ENCODE measurements around the gene GIT2.
"Not testable (repeated sequence)": the region's sequence is repeated elsewhere in the genome, so short reads cannot be mapped to it uniquely, and the experiment has no call there.

GIT2 gene

DNA sequence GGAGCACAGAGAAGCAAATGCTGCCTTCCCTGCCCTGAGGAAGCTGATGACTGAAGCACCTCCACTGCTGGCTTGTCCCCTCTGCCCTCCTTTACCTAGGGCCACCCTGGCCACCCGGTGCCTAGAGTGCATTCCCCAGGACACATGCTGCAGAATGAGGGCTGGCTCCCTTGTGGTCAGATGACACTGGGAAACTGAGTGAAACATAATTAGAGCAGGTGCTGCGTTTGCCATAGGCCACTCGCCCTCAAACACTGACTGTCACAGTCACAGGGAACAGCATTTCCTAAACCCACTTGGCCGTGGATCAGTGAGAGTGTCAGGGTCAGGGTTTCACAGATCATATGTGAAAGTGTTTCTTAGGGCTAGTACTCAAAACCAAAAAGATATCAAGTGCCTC is 80.1 kb downstream of the GIT2 start:
- DNase-seq = no peak

DNA sequence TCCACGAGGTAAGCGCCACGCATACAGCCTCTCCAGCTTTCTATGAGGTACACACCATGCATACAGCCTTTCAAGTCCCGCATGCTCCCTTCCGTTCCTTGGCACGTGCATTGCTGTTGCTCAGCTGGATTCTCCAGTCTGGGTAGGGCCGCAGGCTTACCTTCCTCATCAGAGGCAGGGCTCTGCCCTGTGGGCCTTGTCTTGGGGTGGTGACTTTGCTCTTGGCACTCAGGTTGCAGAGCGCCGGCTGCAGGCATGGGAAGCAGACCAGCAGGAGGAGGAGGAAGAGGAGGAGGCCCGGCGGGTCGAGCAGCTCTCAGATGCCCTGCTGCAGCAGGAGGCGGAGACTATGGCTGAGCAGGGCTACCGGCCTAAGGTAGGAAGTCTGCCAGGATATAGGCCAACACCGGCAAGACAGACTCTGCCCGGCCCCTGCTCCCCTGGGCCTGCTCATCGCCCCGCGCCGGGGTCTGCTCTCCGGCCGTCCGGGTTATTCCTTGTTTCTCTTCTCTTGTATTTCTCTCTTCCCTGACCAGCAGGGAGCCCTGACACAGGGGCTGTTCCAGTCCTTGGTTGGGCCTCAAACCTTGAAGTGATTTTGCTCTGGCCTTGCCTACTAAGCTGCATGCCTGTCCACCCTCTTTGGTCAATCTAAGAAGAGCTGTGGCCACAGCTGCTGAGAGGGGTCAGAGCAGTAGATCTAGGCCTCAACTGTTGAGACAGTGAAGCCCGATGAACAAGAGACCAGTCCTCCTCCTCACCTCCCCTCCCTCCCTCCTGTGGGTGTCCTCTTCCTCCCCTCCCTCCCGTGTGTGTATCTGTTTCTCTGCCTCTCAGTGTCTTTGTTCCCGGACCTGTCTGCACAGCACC is 80.8 kb downstream of the GIT2 start:
- no peak for DNase-seq

DNA sequence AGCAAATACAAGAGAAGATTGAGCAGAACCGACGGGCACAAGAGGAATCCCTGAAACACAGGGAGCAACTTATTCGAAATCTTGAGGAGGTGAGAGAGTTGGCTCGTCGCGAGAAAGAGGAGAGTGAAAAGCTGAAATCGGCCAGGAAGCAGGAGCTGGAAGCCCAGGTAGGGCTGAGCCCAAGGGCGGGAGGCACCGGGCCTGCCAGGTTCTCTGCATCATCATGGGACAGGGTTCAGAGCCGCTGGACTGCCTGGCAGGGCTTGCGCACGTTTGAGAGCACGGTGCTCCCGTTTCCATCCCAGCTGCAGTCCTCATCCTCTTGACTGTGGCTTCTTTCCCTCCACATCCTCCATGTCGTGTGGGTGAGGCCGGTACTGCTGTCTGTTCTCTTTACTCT is 81.7 kb downstream of the GIT2 start:
- DNase-seq = no peak

DNA sequence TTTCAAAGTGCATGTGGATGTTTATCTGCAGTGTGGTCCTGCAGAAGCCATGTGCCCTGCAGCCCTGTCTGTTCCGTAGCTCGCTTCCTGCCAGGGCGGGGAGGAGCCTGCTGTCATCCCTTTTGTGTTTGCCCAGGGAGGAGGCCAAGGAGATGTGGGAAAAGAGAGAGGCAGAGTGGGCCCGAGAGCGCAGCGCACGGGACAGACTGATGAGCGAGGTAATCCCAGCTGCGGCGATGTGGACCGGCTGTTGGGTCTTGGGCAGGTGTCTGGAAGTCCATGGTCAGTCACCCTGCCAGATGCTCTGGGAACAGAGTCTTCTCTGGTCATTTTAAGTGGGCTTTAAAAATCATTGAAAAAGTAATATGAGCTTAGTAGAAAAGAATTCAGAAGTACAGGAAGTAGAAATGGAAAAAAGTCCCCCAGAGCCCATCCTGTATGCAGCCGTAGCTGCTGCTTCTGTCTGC is 83.3 kb downstream of the GIT2 start:
- no peak for DNase-seq

DNA sequence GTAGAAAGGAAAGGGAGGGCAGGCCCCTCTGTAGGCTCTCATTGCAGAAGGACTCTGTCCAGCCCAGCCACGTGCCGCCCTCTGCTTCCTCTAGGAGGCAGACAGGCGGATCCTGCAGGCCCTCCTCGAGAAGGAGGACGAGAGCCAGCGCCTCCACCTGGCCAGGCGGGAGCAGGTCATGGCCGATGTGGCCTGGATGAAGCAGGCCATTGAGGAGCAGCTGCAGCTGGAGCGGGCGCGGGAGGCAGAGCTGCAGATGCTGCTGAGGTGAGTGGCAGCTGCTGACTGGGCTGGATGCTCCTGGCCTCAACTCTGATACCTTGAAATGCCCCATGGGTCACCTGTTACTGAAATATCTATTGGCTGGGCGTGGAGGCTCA is 85.2 kb downstream of the GIT2 start:
- DNase-seq = no peak

DNA sequence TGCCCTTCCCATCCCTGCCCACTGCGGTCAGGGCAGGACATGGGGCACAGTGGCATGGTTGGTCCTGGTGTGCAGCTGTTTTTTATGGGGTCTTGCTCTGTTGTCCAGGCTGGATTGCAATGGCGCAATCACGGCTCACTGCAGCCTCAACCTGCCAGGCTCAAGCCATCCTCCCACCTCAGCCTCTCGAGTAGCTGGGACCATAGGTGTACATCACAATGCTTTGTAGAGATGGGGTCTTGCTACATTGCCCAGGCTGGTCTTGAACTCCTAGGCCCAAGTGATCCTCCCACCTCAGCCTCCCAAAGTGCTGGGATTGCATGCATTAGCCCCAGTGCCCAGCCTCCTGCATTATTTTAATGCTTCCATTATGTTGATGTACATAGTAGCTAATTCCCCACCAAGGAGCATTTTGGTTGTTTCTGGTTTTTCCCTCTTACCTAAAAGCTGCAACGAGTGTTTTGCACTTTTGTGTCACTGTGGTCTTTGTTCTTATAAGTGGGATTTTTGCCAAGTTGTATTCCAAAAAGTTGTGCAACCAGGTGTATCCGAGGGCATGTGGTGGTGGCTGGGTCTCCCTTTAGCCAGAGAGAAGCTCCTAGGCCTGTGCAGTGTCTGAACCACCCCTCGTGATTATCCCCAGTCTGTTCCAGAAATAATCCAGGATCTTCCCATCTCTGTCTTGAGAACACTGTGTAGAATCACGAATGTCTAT is 85.8 kb downstream of the GIT2 start:
- no peak for DNase-seq

DNA sequence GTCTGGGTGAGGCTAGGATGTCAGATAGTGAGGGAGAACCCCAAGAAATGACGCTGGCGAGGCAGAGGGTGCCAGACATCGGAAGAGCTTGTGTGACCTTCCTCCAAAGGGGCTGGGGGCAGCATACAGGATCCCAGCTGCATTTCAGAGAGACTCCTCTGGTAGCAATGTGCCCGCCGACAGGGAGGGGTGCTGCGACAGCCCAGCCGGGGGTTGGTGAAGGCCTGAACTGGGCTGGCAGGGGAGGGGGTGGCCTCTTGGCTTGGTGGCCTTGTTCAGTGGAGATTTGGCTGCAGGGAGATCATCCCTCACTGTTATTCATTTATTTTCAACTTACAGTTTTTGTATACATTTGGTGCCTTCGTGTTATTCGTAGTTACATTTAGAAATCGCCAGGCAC is 90.9 kb downstream of the GIT2 start:
- DNase-seq = no peak

DNA sequence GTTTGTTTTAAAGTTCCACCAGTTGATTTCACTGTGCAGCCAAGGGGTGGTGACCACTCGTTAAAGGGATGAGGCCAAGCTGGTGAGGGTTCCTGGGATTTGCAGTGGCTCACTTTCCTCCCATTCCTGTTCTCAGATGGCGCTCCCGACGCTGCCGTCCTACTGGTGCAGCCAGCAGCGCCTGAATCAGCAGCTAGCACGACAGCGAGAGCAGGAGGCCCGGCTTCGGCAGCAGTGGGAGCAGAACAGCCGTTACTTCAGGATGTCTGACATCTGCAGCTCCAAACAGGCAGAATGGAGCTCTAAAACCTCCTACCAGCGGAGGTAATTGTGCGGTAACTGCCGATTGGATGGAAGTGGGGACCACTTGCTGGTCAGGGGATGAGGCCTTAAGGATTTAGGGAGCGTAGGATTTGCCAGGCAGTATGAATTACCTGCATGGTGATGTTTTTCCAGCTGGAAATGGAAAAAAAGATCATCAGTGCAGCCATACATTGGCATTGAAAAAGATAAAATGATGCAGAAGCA is 93.2 kb downstream of the GIT2 start:
- DNase-seq = no peak

DNA sequence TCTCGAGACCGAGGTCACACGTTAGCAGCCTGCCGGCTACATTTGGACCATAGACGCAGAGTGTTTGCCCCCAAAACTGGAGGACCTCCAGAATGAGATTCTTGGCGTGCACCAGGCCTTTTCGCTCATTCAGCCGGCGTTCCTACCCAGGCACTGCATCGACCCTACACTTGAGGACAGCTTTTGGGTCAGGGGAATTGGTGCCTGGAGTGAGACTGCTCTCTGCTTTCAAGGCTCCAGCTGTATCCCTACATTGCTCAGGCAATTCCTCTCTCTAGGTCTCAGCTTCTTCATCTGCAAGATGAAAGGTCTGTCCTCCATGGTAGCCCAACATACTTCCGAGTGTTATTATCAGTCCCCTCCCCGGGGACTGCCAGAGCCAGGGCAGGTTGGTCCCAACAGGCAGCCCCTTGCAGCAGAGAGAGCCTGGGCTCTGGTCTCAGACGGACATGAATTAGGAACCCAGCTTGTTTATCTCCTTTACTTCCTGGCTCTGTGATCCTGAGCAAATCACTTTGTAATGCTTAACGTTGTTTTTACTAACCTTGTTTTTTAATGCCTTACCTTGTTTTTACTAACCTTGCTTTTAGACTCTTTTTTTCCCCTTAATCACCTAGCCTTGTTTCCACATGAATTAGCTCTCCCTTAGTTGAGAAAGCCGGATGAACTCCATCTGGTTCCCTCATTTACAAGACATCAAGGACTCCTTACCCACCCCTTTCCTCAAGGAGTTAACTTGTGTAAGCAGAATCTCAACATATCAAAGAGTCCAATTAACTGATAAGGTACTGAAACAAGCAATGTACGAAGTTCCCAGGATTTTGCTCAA is 95.2 kb downstream of the GIT2 start:
- no peak for DNase-seq

DNA sequence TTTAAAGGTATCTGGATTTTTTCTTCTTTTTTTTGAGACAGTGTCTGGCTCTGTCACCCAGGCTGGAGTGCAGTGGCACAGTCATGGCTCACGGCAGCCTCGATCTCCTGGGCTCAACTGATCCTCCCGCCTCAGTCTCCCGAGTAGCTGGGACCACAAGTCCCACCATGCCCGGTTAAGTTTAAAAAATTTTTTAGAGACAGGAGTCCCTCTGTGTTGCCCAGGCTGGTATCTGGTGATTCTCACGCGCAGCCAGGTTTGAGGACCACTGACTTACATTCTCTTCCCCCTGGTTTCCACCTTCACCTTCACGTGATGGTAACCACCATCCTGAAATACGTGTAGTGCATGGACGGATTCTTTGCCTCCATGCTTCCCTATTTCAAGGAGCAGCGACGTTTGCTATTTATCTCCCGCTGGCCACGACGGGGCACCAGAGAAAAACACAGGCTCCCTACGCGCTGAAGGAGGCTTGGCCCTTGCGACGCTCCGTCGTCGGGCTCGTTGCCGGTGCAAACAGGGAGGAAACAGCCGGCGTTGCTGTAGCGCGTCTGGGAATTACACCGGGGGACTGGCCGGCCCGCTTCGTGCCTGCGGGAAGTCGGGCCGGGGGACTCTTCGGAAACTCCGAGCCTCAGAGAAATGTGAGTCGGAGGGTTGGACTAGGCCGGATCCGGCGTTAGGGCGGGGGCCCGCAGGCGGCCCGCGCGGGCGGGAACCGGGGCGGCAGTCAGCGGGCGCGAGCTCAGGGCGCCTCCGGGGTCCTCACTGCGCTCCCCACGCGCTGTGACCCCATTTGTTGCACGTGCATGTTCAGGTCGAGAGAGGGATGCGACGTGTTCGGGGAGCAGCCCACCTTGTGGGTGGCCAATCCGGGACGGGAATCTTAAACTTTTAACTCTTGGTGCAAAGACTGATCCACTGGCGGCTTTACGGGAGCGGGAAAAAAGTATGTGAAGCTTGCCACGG is 96.1 kb downstream of the GIT2 start, which contains the start of gene TCHP:
TCHP (plus strand) TSS at position 492 of the 969 bp plus-strand sequence. CDS start 2,753 bp downstream, outside the sequence.
- peak; percentile 88 for DNase-seq

DNA sequence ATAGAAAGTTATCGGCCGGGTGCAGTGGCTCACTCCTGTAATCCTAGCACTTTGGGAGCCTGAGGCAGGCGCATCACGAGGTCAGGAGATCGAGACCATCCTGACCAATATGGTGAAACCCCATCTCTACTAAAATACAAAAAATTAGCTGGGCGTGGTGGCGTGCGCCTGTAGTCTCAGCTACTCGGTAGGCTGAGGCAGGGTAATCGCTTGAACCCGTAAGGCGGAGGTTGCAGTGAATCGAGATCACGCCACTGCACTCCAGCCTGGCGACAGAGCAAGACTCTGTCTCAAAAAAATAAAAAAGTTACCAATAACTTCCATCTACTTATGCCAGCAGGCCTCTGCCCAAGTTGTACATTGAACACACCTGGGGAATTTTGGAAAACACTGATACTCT is 96.8 kb downstream of the GIT2 start:
- not testable (repeated sequence) for DNase-seq

DNA sequence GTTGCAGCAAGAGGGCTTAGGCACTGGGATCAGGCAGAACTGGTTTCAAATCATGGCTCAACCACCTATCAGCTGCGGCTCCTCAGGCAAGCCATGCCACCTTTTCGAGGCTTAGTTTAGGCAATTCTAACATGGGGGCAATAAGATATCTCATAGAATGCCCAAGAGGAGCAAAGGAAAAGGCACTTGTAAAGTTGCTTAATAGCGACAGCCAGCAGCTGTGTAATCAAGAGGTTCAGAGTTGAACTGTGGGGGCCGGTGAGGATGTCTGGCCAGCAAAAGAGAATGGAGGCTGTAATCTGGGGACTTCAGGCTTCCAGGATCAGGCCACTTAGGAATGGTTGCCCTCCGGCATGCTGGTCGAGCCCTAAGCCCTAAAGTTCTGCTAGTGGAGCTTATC is 99.1 kb downstream of the GIT2 start:
- DNase-seq = no peak

DNA sequence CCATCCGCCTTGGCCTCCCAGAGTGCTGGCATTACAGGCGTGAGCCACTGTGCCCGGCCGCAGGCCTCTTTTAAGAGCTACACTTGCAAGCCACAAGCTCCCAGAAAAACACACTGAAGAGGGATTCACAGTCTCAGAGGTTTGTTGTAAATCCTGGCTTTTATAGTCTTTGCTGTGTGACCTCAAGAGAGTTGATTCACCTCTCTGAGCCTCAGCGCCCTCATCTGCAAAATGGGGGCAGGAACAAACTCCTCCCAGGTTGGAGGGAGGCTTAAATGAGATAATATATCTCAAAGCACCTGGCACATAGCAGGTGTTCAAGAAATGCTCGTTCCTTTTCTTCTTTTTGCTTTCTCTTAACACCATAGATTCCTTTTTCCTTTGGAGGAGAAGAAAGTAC is 100.0 kb downstream of the GIT2 start:
- no peak for DNase-seq

DNA sequence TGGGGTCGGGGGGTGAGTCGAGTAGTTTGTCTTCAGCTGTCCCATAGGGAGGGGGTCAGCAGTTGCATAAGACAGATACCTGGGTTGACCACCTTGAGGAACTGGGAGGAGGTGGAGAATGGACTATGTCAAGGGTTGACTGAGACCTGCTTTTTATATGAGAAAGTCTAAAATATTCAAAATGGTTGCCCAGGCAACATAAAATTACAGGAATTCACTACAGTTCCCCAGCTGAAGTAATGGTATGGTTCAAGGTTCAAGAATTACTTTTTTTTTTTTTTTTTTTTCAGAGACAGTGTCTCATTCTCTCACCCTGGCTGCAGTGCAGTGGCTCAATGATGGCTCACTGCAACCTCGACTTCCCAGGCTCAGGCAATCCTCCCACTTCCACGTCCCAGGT is 101.2 kb downstream of the GIT2 start:
- DNase-seq = no peak

DNA sequence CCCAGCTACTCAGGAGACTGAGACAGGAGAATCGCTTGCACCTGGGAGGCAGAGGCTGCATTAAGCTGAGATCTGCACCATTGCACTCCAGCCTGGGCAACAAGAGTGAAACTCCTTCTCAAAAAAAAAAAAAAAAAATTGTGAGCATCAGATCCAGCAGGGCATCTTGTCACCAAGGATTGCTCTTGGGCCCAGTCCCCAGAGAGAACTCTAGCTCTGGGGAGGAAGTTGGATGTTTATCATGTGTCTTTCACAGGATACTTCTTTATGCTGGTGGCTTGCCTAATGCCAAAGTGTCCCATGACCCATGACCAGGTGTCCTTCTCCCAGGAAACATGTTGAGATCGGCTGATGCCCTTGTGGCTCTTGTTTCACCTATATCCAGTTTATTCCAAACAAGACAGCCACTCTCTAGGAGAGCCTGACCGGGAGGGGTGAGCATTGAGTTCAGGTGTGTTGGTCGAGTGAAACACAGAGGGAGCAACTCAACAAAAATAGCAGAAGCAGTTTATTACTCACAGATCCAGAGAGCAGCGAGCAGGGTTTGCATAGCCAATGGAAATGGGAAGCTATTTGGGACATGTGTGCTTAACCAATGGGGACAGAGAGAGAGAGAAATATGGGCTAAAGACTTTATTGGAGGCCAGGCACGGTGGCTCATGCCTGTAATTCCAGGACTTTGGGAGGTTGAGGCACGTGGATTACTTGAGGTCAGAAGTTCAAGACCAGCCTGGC is 102.7 kb downstream of the GIT2 start:
- no peak for DNase-seq

DNA sequence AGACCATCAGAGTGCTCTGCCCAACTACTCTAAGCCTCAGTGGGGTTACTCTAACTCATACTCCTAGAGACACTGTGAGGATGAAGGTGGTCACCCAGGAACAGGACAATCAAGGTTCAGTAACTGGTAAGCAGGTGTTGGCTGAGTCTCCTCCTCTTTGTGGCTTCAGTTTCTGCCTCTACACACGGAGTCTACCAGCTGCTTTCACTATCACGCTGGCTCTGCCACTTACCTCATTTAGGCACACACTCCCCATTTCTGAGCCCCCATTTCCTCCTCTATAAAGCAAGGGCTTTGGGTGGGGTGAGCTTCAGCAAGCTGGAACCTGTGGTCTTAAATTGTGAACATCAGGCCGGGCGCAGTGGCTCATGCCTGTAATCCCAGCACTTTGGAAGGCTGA is 103.4 kb downstream of the GIT2 start:
- no peak for DNase-seq

DNA sequence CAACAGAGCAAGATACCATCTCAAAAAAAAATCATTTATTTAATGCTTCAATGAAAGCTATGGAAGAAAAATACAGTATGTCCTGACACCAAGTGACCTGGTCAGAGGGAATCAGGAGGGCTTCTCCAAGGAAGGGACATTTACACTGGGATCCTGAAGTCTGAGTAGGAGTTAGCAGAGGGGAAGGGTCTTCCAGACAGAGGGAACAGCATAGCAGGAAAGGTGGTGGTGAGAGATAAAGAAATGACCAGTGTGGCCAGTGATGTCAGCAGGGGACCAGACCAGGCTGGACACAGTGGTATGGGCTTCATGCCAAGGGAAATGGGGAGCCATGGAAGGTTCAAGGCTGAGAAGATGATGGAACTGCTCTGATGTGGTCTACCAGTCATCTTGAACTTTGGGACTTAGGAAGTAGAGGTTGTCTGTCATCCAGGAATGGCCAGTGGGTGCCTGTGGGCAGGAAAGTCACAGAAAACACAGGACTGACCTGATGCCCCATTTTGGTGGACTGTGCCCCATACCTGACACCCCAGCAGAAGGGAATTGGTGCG is 103.9 kb downstream of the GIT2 start:
- no peak for DNase-seq

DNA sequence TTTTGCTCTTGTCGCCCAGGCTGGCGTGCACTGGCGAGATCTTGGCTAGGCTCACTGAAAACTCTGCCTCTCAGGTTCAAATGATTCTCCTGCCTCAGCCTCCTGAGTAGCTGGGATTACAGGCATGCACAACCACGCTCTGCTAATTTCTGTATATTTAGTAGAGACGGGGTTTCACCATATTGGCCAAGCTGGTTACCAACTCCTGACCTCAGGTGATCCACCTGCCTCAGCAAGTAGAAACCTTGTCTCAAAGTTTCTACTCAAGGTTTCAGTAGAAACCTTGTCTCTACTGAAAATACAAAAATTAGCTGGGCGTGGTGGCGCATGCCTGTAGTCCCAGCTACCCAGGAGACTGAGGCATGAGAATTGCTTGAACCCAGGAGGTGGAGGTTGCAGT is 104.4 kb downstream of the GIT2 start:
- DNase-seq = not testable (repeated sequence)

DNA sequence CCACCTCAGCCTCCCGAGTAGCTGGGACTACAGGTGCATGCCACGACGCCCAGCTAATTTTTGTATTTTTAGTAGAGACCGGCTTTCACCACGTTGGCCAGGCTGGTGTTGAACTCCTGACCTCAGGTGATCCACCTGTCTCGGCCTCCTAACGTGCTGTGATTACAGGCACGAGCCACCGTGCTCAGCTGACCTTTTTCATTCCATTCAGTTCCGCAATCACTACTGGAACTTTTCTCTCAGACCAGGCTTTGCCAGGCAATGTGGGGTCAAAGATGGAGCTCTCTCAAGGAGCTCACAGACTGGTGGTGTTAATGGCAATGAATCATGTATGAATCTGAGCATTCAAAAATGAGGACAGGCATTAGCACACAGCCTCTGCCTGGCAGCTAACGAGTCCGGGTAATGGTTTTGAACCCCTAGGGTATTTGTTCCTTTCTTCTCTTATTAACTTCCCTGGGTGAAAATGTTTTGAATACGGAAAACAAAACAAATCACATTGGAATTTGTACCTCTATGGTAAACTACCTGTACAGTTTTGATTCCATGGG is 105.5 kb downstream of the GIT2 start:
- DNase-seq = no peak
